GM21529 (cell line): ENCODE measurements around the gene NOVA1.

Experiments used
- ATAC-seq: cut with Tn5 transposase; IDR thresholded peaks from one replicate; pipeline ENCODE4 v1.9.1; 2021; ENCODE audit not compliant: unreplicated experiment

Gene NOVA1

GRCh38 chr14:26448181-26448855 is 149.5 kb downstream of the NOVA1 start:
- no peak for ATAC-seq

- ATAC-seq = no peak
Measured at GRCh38 chr14:26444822-26445221, 153.0 kb downstream of the NOVA1 start.

- ATAC-seq = no peak
Measured at GRCh38 chr14:26443654-26444053, 154.2 kb downstream of the NOVA1 start.

- ATAC-seq = no peak
Measured at GRCh38 chr14:26429205-26429604, 168.6 kb downstream of the NOVA1 start.

- ATAC-seq = no peak
Measured at GRCh38 chr14:26427097-26427496, 170.7 kb downstream of the NOVA1 start.

GRCh38 chr14:26424537-26424936 is 173.3 kb downstream of the NOVA1 start:
- no peak for ATAC-seq

- ATAC-seq = no peak
Measured at GRCh38 chr14:26415618-26416123, 182.2 kb downstream of the NOVA1 start.

- no peak for ATAC-seq
Measured at GRCh38 chr14:26414926-26415325, 182.9 kb downstream of the NOVA1 start.

GRCh38 chr14:26414103-26414502 is 183.7 kb downstream of the NOVA1 start:
- ATAC-seq = no peak

GRCh38 chr14:26412421-26412820 is 185.4 kb downstream of the NOVA1 start:
- ATAC-seq = no peak

GRCh38 chr14:26410189-26410685 is 187.6 kb downstream of the NOVA1 start:
- ATAC-seq = no peak

- ATAC-seq = no peak
Measured at GRCh38 chr14:26404927-26405326, 192.9 kb downstream of the NOVA1 start.

GRCh38 chr14:26403760-26404159 is 194.1 kb downstream of the NOVA1 start:
- no peak for ATAC-seq

- ATAC-seq = no peak
Measured at GRCh38 chr14:26402126-26402525, 195.7 kb downstream of the NOVA1 start.

- ATAC-seq = no peak
Measured at GRCh38 chr14:26401179-26401968, 196.5 kb downstream of the NOVA1 start.

GRCh38 chr14:26400373-26400772 is 197.5 kb downstream of the NOVA1 start:
- ATAC-seq = no peak

GRCh38 chr14:26398616-26399015 is 199.2 kb downstream of the NOVA1 start:
- ATAC-seq = no peak
